Superior temporal gyrus (tissue), 1 donor: ENCODE measurements around the gene RACGAP1.

Experiments
- DNase-seq: peaks from one replicate; pipeline ENCODE4 v3.0.0-alpha.2; 2016; ENCODE audit errors: extremely low spot score

RACGAP1 gene, protein sequence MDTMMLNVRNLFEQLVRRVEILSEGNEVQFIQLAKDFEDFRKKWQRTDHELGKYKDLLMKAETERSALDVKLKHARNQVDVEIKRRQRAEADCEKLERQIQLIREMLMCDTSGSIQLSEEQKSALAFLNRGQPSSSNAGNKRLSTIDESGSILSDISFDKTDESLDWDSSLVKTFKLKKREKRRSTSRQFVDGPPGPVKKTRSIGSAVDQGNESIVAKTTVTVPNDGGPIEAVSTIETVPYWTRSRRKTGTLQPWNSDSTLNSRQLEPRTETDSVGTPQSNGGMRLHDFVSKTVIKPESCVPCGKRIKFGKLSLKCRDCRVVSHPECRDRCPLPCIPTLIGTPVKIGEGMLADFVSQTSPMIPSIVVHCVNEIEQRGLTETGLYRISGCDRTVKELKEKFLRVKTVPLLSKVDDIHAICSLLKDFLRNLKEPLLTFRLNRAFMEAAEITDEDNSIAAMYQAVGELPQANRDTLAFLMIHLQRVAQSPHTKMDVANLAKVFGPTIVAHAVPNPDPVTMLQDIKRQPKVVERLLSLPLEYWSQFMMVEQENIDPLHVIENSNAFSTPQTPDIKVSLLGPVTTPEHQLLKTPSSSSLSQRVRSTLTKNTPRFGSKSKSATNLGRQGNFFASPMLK

DNA sequence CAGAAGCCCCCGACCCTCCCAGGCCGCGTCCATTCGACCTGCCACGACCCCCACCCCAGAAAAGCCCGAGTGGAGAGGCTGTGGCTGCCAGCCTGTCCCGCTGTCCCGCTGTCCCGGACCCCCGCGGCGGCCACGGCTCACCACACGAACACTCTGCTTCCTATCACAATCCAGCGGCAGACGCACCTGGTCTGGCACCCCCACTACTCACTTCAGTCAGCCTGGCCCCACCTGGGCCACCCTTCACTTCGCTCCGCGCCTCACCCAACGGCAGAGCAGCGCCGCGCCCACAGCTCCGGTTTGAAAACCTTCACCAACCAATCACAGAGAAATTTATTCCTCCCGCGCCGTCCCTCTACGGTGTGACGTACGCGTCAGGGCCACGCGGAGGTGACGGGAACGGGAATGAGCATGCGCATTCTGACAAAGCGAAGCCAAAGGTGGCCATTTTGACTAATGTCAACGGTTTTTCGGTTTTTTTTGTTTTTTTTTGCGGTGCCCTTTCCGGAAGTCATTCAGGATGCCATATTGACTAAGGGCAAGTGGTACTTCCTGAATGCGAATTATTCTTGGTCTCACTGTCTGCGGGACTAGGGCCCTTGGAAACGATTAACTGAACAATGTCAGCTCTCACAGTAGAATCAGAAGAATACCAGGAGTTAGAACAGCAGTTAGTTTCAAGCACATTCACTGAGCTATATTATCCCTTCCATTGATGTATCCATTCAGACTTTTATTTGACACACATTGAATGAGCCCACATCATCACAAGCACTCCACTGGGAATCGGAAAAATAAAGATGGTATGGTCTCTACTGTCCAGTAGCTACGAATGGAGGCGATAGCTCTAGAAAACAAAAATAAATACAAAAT is at the start of gene RACGAP1:
RACGAP1 (minus strand) TSS at position 308 of the 873 bp plus-strand sequence. CDS start 8,779 bp downstream, outside the sequence.
- peak; percentile 100 for DNase-seq

DNA sequence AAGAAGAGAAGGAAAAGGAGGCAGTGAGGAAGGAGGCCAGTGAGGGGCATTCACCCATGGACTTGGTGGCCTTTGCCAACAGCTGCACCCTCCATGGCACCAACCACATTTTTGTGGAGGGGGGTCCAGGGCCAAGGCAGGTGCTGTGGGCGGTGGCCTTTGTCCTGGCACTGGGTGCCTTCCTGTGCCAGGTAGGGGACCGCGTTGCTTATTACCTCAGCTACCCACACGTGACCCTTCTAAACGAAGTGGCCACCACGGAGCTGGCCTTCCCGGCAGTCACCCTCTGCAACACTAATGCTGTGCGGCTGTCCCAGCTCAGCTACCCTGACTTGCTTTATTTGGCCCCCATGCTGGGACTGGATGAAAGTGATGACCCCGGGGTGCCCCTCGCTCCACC is 48.4 kb upstream of the RACGAP1 start:
- no peak for DNase-seq

DNA sequence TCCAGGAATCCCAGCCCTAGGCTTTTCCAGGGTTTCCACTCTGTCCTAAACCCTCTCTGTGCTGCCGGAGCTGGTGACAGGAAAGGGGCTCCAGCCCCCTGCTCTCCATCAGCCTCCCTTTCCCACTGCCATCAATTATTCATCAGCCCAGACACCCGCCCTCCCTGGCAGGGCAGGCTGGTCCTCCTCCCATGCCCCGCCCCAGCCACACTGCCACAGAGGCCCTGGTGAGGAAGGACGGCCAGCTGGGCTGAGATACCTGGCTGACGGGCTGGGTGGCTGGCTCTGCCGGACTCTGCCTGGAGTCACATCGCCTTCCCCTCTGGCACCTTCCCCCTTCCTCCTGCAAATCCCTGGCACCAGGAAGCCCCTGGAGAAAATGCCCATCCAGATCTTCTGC is 47.9 kb upstream of the RACGAP1 start:
- DNase-seq = no peak

DNA sequence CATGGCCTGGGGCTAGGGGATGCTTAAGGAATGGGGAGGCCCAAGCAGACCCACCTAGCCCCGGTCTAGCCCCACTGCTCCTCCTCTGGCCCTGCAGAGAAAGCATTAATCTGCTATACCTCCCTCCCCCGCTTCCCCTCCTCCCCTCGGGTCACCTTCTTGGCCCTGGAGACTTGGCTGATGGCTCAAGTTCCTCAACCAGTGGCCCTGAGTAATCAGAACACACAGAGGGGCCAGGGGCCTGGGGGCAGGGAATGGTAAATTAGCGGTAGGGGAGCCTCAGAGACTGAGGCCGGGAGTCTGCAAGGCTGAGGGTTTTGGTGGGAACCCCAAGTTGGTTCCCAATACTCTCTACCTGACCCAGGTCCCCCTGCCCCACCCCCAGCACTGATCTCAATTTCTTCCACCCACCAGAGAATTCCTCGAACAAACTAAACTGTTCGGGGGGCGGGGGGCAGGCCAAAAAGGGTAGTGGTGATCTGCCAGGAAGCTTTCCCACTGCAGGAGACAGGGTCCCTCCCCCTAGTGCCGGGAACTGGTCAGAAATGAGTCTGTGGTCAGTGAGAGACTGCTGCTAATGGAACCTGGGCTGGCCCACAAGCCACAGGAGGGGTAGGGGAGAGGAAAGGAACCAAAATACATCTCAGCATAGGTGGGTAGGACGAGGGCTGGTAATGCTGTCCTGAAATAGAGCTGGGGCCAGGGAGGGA is 47.1 kb upstream of the RACGAP1 start:
- DNase-seq = no peak

DNA sequence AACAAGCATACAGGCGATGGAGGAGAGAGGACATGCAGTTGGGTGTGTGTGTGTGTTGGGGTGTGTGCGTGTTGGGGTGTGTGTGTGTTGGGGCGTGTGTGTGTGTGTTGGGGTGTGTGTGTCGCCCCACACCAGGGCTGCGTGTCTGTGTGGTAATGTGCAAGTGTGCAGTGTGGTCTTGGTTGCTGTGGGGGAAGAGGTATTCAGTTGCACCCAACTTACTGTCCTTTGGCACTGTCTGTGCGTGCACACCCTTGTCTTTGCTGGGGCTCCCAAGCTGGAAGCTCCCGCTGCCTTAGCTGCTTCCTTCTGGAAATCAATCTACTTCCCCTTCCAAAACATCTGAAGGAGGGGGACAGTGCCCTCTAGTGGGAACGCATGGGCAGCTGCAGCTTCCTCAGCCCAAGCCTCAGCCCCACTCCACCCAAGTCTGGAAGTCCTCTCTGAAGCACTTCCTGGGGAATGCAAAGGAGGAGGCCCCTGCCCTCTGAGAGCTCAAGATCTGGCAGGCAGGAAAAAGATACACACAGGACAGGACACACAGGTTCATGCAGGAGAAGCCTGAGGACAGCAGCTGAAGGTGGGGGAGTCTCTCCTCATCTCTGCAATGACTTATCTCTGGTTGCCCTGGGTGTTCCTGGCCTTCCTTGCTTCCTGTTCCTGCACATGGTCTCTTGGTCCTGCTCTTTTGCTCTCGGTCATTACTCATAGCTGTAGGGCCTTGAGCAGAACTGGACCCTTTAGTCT is 45.2 kb upstream of the RACGAP1 start:
- peak; percentile 88 for DNase-seq

DNA sequence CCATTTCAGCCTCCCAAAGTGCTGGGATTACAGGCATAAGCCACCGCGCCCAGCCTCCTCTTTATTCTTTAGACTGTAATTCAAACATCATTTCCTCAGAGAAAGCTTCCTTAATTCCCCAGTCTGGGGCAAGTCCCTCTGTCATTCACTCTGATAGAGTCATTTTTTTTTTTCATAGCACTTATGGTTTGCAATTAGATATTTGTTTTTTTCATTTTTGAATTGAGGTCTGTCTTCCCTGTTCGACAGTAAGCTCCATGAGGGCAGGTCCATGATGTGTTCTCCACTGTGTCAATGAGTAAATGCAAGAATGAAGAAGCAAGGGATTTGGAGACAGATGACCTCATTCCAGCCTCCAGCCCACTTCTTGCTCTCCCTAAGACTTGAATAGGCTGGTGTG is 44.2 kb upstream of the RACGAP1 start:
- DNase-seq = no peak

DNA sequence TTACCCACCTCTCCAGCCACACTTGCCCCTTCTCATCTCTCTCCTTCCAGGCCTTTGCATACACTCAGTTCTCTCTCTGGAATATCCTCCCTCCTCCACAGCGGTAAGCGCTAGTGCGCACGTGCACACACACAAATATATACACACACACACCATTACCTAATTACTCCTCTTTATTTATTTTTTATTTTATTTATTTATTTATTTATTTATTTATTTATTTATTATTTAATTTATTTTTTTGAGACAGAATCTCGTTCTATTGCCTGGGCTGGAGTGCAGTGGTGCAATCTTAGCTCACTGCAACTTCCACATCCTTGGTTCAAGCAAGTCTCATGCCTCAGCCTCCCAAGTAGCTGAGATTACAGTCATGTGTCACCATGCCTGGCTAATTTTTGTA is 43.8 kb upstream of the RACGAP1 start:
- DNase-seq = no peak

DNA sequence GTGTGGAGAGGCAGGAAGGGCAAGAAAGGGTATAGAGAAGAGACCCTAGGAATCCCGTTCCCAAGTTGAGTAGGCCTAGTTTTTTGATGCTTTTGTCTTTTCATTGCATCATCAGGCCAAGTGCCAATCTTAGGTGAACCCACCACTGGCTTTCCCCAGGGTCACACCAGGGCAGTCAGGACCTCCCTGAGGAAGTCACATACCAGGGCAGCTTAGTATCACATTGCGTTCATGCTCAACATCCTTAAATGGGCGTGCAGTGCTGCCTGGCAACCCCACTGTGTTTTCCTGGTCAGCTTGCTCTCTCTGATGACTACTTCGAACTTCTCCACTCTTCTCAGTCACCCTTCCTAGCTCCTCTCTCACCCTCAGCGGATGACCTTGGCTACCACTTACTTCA is 41.1 kb upstream of the RACGAP1 start:
- DNase-seq = no peak

DNA sequence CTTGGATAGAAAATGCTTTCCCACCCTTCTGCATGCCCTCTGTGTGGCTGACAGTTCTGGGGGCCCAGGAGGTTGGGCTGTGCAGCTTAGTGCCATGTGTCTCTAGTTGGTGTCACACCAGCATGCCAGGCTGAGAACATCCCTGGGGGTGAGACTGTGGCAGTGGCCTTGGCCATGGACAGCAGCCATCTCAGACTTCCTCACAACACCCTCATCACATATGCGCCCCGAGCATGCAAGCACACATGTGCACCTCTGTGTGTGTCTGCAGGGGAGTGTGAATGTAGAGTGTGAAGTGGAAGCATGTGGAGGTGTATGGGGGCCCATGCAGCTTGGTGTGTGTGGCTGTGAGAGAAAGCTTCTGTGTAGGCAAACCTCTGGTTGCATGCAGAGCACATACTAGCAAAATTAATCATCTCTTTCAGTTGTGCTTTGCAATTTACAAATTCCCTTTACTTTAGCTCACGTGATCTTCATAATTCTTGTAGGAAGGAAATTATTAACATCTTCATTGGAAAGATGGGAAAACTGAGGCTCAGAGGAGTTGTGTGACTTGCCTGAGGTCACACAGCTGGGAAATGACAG is 40.5 kb upstream of the RACGAP1 start:
- no peak for DNase-seq

DNA sequence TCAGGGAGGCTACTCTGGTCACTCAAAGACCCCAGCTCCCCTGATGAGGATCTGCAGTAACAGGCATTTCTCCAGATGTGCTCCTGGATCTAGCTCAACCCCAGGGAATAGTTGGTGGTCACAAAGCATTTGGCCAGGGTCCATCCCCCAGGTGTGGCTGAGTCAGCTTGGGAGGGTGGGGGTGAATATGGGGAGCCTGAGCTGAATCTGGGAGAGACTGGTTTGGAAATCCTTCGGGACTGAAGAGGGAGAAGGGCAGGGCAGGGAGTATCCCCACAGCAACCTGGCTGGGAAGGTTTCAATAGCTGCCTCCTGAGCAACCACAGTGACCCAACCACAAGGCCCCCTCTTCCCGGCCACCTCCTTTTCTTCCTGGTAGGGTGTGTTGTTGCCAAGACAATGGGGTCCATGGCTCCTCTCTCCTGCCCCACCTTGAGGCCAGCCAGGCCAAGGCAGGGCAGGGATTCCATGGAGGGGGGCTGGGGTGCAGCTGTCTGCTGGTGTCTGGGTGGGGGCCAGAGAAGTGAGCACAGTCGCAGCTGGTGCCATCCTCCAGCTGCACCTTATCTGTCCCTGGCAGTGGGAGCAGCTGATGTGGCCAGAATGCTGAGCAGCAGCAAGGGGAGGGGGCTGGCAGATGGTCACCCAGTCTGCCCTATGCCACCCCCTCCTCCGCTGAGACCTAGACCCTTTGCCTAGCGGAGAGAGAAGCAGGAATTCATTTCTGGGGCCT is 37.6 kb upstream of the RACGAP1 start:
- no peak for DNase-seq

DNA sequence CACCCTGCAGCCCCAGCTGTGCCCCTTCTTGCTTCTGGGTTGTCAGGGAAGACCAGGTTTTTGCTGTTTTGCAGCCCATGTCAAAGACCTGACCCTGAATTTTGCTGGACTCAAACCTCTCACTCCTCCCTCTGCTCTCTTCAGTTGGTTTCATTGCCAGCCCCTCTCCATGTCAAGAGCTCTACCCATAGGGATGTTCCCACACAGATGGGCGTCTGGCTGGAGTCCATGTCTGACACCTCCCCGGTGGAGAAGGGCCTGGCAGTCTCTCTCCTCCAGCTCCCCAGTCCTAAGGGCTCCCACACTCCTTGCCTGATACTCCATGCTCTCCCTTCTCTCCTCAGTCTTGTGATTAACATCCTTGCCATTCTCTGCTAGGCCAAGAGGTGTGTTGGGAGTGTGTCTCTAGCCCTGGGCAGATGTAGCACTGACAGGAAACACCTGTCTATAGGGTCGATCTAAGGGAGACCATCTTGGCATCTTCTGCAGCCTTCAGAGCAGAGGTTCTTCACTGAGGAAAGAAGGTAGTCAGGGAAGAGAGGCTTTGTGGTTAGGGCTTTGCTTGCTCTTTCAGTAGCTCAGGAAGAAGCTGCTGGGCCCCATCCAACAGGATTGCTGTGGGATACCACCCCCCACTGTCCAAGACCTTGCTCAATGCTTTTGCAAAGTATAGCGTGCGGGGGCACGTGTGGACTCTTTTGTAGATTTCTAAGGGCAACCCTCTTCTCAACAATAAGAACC is 36.8 kb upstream of the RACGAP1 start:
- no peak for DNase-seq

DNA sequence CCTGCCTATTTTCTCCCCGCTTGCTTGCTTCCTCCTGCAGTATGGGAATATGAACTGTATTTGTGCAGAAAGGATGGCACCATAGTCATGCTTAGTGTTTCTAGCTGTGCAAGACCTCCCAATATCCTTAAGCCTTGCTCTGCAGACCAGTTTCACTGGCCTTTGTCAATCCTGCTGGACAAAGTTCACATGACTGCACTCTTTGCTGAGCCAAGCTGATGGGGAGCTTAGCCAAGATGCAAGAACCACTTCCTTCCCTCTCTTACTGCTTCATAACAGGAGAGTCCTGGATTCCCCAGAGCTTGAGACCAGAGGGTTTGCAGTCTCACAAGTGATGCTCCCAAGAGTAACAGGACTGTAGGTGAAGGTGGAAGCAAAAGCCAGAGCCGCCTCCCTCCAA is 35.9 kb upstream of the RACGAP1 start:
- DNase-seq = no peak

DNA sequence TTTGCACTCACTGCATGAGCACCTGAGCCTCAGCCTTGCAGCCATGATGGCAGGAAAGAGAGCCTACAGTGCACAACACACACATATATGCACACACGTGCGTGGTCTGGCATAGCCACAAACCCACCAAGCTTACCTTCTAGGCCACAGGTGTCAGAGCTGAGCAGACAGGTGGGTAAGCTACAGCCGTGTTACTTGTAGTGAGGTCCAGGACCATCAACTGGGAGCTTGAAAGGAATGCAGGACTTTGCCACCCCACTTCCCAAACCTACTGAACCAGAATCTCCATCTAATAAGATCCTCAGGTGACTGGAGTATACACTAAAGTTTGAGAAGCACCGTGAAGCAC is 34.8 kb upstream of the RACGAP1 start:
- DNase-seq = no peak

DNA sequence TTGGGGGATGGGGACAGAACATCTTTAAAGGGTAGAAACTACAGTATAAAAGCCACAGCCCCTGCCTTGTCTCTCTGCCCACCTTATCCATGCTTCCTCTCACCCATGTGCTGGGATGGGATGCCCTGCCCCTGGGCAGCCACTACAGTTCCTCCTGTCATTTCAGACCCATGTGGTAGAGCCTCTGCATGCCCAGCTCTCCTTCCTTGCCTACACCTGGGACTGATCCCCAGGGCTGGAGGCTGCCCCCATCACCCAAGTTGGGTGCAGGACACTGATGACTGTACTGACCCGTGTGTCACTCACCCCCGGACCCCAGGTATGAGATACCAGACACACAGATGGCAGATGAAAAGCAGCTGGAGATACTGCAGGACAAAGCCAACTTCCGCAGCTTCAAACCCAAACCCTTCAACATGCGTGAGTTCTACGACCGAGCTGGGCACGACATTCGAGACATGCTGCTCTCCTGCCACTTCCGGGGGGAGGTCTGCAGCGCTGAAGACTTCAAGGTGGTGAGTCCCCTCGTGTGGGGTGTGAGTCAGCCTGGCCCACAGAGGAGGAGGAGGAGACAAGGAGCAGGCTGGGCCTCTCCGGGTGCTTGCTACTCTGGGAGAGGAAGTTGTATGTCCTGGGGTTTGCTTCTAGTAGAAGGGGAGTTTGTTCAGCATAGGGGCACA is 34.3 kb upstream of the RACGAP1 start:
- DNase-seq = no peak

DNA sequence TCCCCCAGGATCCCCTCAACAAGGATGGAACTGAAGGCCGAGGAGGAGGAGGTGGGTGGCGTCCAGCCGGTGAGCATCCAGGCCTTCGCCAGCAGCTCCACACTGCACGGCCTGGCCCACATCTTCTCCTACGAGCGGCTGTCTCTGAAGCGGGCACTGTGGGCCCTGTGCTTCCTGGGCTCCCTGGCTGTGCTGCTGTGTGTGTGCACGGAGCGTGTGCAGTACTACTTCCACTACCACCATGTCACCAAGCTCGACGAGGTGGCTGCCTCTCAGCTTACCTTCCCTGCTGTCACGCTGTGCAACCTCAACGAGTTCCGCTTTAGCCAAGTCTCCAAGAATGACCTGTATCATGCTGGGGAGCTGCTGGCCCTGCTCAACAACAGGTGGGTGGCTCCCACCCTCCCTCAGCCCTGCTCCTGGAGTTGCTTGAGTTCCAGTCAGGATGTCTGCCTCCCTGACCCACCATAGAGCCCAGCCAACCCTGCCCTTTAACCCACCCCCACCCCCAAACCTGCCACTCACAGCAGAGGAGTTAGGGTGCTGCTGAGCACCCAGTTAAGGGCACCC is 33.5 kb upstream of the RACGAP1 start:
- no peak for DNase-seq

DNA sequence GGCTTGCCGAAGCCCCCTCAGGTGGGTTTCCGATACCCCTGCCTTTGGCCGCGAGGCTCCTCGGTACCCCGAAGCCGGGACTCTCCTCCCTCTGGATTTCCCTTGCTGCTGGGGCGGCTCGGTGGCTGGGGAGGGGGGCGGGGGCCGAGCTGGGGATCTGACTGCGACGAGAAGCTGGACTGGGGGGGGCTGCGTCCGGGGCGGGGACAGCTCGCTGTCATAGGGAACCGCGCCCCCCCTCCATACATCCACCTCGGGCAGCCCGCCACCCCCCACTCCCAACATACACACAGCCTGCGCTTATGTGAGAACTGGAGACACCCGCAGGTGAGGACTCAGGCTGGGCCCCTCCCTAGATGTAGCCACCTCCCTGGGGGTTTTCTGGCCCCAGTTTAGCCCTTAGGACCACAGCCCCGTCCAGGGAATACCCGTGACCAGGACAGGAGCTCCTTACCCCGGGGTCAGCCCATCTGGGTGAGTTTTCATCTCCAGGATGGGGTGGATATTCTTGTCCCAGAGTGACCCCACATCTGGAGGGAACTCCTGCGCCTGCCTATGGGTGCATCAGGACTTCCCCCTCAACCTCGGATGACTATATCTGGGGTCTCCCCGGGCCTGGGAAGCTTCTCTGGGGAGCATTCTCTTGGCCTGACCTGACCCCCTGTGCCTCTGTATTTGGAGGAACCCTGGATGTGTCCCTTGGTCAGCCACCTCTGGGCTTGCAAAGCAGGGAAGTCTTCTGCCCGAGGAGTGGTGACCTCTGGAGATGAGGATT is 32.8 kb upstream of the RACGAP1 start:
- DNase-seq = no peak

DNA sequence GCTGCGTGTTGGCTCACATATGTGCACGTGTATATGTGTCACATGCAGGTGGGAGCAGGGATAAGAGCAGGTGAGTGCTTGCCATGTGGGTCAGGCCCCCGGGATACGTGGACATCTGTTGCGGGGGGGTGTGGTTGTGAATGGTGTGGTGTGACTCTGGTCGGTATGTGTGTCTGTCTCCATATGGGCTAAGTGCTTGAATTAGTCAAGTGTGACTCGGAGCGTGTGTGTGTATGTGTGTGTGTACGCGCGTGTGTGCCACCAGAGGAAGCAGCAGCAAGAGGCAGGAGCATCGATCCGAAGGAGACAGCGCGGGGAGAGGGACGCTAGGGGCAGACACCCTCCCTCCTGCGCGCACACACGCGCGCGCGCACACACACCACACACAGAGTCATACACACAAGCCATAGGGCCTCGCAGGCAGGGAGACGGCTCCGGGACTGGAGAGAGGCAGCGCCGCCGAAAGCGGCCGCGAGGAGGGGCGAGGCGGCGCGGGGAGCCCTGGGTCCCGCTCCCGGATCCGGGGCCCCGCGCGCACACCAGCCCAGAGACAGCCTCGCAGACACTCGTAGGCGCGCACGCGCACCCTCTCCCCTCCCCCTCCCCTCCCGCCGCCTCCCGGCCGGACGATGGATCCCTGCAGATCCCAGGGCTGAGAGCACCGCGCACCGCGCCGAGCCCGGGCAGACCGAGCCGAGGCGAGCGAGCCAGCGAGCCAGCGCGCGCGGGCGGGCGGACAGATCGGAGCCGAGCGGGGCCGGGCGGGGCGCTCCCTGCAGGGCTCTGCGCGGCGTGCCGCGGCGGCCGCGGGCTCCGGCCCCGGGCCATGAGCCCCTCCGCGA is 31.9 kb upstream of the RACGAP1 start, which contains the start of gene ASIC1:
ASIC1 (plus strand) TSS at position 597 of the 842 bp plus-strand sequence. CDS start 1,171 bp downstream, outside the sequence.
- DNase-seq = peak; percentile 59
